VCaP (cell line): ENCODE measurements around the gene MYL12B.
"Not testable (repeated sequence)": the region's sequence is repeated elsewhere in the genome, so short reads cannot be mapped to it uniquely, and the experiment has no call there.

Experiments
- H3K27ac ChIP-seq: fragments of 450-650 bp; 2 replicates; pipeline ENCODE4 v1.5.1; 2017
- CTCF ChIP-seq: fragments of 450-650 bp; conservative IDR thresholded peaks from 2 replicates; pipeline ENCODE4 v1.5.1; 2017; ENCODE audit warnings: mild to moderate bottlenecking, moderate library complexity

MYL12B gene

GRCh38 chr18:3218819-3219218, 43.1 kb upstream of the MYL12B start:
- TF ChIP-seq CTCF = no peak
- H3K27ac ChIP-seq = no peak overlapping the region

GRCh38 chr18:3219241-3219630, 42.7 kb upstream of the MYL12B start:
- TF ChIP-seq CTCF = no peak
- H3K27ac ChIP-seq = no peak overlapping the region

- no peak within 1 kb of the TSS for H3K27ac ChIP-seq
- TF ChIP-seq CTCF = no peak
Observed at GRCh38 chr18:3219631-3220335, 42.1 kb upstream of the MYL12B start, which contains the start of gene MYOM1. TSS of gene MYOM1 (minus strand) at chr18:3219968. CDS start at chr18:3215223, 4,745 bp downstream.

- not testable (repeated sequence) for H3K27ac ChIP-seq
Observed at GRCh38 chr18:3220868-3221267, 41.1 kb upstream of the MYL12B start.

GRCh38 chr18:3221496-3221895, 40.4 kb upstream of the MYL12B start:
- no peak overlapping the region for H3K27ac ChIP-seq
- no peak for TF ChIP-seq CTCF

- H3K27ac ChIP-seq = no peak overlapping the region
- no peak for TF ChIP-seq CTCF
Observed at GRCh38 chr18:3223356-3223755, 38.6 kb upstream of the MYL12B start.

GRCh38 chr18:3224223-3224622, 37.7 kb upstream of the MYL12B start:
- no peak for TF ChIP-seq CTCF

GRCh38 chr18:3225588-3225987, 36.3 kb upstream of the MYL12B start:
- H3K27ac ChIP-seq = no peak overlapping the region
- no peak for TF ChIP-seq CTCF

More at GRCh38 chr18:3224223-3224622, 37.7 kb upstream of the MYL12B start:
- H3K27ac ChIP-seq = no peak overlapping the region
